Progenitor cell of endocrine pancreas (in vitro differentiated cells): ENCODE data around the gene PCBP3. TPM values are rescaled to one million over a fixed set of nuclear protein-coding genes. Genes with fewer than 3 reads are reported as not detected.

ENCODE experiments used
- DNase-seq: peaks from one replicate; pipeline ENCODE4 v3.0.0; 2021; ENCODE audit warnings: low spot score; ENCODE audit not compliant: unreplicated experiment
- H3K27ac Mint-ChIP-seq: 2 replicates; pipeline ENCODE4 v1.8.0; 2021; ENCODE audit warnings: mild to moderate bottlenecking, moderate library complexity, mixed read lengths
- H3K27me3 Mint-ChIP-seq: 2 replicates; pipeline ENCODE4 v1.8.0; 2021; ENCODE audit warnings: mixed read lengths
- H3K36me3 Mint-ChIP-seq: 2 replicates; pipeline ENCODE4 v1.8.0; 2022; ENCODE audit warnings: mixed read lengths; ENCODE audit not compliant: insufficient read depth
- H3K4me1 Mint-ChIP-seq: 2 replicates; pipeline ENCODE4 v1.8.0; 2021; ENCODE audit warnings: low read depth, mixed read lengths
- H3K4me3 Mint-ChIP-seq: 2 replicates; pipeline ENCODE4 v1.8.0; 2021; ENCODE audit warnings: low read depth, mild to moderate bottlenecking, moderate library complexity, mixed read lengths
- H3K9me3 Mint-ChIP-seq: 2 replicates; pipeline ENCODE4 v1.8.0; 2021; ENCODE audit warnings: low read depth, mixed read lengths
- CTCF ChIP-seq: fragments of 200-600 bp; sonication (generic); IDR thresholded peaks from one replicate; pipeline ENCODE4 v1.5.0; 2021; ENCODE audit warnings: antibody characterized with exemption, mild to moderate bottlenecking; ENCODE audit not compliant: unreplicated experiment
- total RNA-seq: library from RNA; stranded (reverse); gene quantifications from 2 replicates; pipeline ENCODE4 v1.2.1, GENCODE V29; 2021

Gene PCBP3
- total RNA-seq, 1 donor from 2014 or later = 3.7 TPM

GRCh38 chr21:45898028-45898350 is 254.5 kb downstream of the PCBP3 start:
- no peak overlapping the region for H3K4me3 Mint-ChIP-seq
- DNase-seq = no peak
- no peak overlapping the region for H3K27ac Mint-ChIP-seq
- TF ChIP-seq CTCF = no peak
- peaks cover 3% of the 10 kb centered on the region for H3K27me3 Mint-ChIP-seq
- no peaks in the 10 kb centered on the region for H3K36me3 Mint-ChIP-seq
- H3K9me3 Mint-ChIP-seq = no peaks in the 10 kb centered on the region
- H3K4me1 Mint-ChIP-seq = no peaks in the 10 kb centered on the region

- Mint-ChIP-seq H3K9me3 (no peaks in the 10 kb centered on the region), H3K27me3 (peaks cover 3% of the 10 kb centered on the region), H3K4me3 (no peak overlapping the region), H3K4me1 (no peaks in the 10 kb centered on the region), H3K36me3 (no peaks in the 10 kb centered on the region), H3K27ac (no peak overlapping the region)
- TF ChIP-seq CTCF = no peak
- no peak for DNase-seq
Observed at GRCh38 chr21:45898781-45899180, 255.3 kb downstream of the PCBP3 start.

GRCh38 chr21:45899317-45900033 is 255.9 kb downstream of the PCBP3 start:
- Mint-ChIP-seq H3K27ac (no peak overlapping the region), H3K9me3 (no peaks in the 10 kb centered on the region), H3K4me3 (no peak overlapping the region), H3K4me1 (no peaks in the 10 kb centered on the region), H3K36me3 (no peaks in the 10 kb centered on the region), H3K27me3 (peaks cover 3% of the 10 kb centered on the region)
- no peak for DNase-seq
- no peak for TF ChIP-seq CTCF

GRCh38 chr21:45900034-45900868 is 256.7 kb downstream of the PCBP3 start:
- peaks cover 3% of the 10 kb centered on the region for H3K27me3 Mint-ChIP-seq
- no peaks in the 10 kb centered on the region for H3K36me3 Mint-ChIP-seq
- no peaks in the 10 kb centered on the region for H3K9me3 Mint-ChIP-seq
- no peak for TF ChIP-seq CTCF
- no peak for DNase-seq
- H3K4me1 Mint-ChIP-seq = no peaks in the 10 kb centered on the region
- H3K4me3 Mint-ChIP-seq = no peak overlapping the region
- no peak overlapping the region for H3K27ac Mint-ChIP-seq

GRCh38 chr21:45901061-45901690 is 257.7 kb downstream of the PCBP3 start:
- Mint-ChIP-seq H3K27ac (no peak overlapping the region), H3K27me3 (peaks cover 3% of the 10 kb centered on the region), H3K4me3 (no peak overlapping the region), H3K36me3 (no peaks in the 10 kb centered on the region), H3K4me1 (no peaks in the 10 kb centered on the region), H3K9me3 (no peaks in the 10 kb centered on the region)
- no peak for TF ChIP-seq CTCF
- no peak for DNase-seq
